GM12878 (cell line): Measurements from ENCODE around the gene SREK1. TPM values are rescaled to one million over a fixed set of nuclear protein-coding genes. Genes with fewer than 3 reads are reported as not detected.

Source experiments
- ATAC-seq: fragments of 200-7000 bp; cut with Tn5 transposase; 3 replicates; pipeline ENCODE4 v1.9.1; 2020; ENCODE audit warnings: mild to moderate bottlenecking, moderate library complexity
- BruUV-seq: library from RNA; stranded (reverse); fragments of 400-500 nt; replicated peaks from 2 replicates; lab custom pipeline; 2021; lab: Mats Ljungman, UMichigan
- CTCF ChIA-PET: fragments of 300-600 bp; sonication (Branson Sonifier 250); formaldehyde crosslinking; extraction: SDS; loops from one replicate; lab custom pipeline; 2021; ENCODE audit warnings: inconsistent platforms; lab: Yijun Ruan, JAX
- POLR2A ChIA-PET: fragments of 350-600 bp; formaldehyde crosslinking; extraction: SDS; loops from one replicate; lab custom pipeline; 2021; ENCODE audit warnings: inconsistent platforms; lab: Charles Lee
- RAD21 ChIA-PET: fragments of 300-600 bp; sonication (Branson Sonifier 250); formaldehyde crosslinking; loops from one replicate; lab custom pipeline; 2023; ENCODE audit warnings: antibody characterized with exemption; ENCODE audit not compliant: unreplicated experiment; lab: Charles Lee
- SMC1A ChIA-PET: fragments of 300-600 bp; sonication (Branson Sonifier 250); formaldehyde crosslinking; loops from one replicate; lab custom pipeline; 2023; ENCODE audit not compliant: unreplicated experiment, uncharacterized antibody; lab: Charles Lee
- DNase-seq: peaks from one replicate; pipeline ENCODE4 v3.0.0-alpha.2; 2011; ENCODE audit warnings: low read depth, low spot score
- FAIRE-seq: peaks from 3 replicates; lab custom pipeline; 2011; peaks lifted over from hg19 to GRCh38; lab: Jason Lieb, UNC
- H2AFZ ChIP-seq: 2 replicates; pipeline ENCODE4 v1.6.0; 2011; ENCODE audit warnings: low read depth, low read length, control low read depth; ENCODE audit not compliant: control insufficient read depth
- H3K27ac ChIP-seq: 2 replicates; pipeline ENCODE4 v1.5.1; 2011; ENCODE audit warnings: control low read depth; ENCODE audit not compliant: control insufficient read depth, insufficient read depth
- H3K27me3 ChIP-seq, 2 experiments: replicated peaks in 1 of 2; 2 replicates each; pipeline versions ENCODE4 v1.6.0 to v1.6.1; 2011; ENCODE audit warnings: low read length in 1 of 2; ENCODE audit not compliant: control insufficient read depth in 2 of 2, insufficient read depth in 2 of 2
- H3K36me3 ChIP-seq, 2 experiments: 2 replicates each; pipeline ENCODE4 v1.5.1; 2011; ENCODE audit warnings: low read length in 1 of 2; ENCODE audit not compliant: control insufficient read depth in 2 of 2, insufficient read depth in 2 of 2
- H3K4me1 ChIP-seq: 2 replicates; pipeline ENCODE4 v1.6.1; 2011; ENCODE audit warnings: mild to moderate bottlenecking, low read length, moderate library complexity, mixed read lengths; ENCODE audit not compliant: control insufficient read depth, insufficient read depth
- H3K4me2 ChIP-seq: 2 replicates; pipeline ENCODE4 v1.6.0; 2011; ENCODE audit warnings: control low read depth; ENCODE audit not compliant: control insufficient read depth, insufficient read depth
- H3K4me3 ChIP-seq: fragments of 200-600 bp; sonication (generic); 2 replicates; pipeline ENCODE4 v1.5.1; 2016
- H3K79me2 ChIP-seq: 2 replicates; pipeline ENCODE4 v1.6.0; 2011; ENCODE audit warnings: low read length; ENCODE audit not compliant: control insufficient read depth, insufficient read depth
- H3K9ac ChIP-seq: 2 replicates; pipeline ENCODE4 v1.8.0; 2011; ENCODE audit warnings: low read length, control low read depth, mixed read lengths; ENCODE audit not compliant: control insufficient read depth, insufficient read depth
- H3K9me3 ChIP-seq: replicated peaks from 3 replicates; pipeline ENCODE4 v1.5.1; 2011; ENCODE audit warnings: mild to moderate bottlenecking, low read length; ENCODE audit not compliant: control insufficient read depth, insufficient read depth
- H4K20me1 ChIP-seq: 2 replicates; pipeline ENCODE4 v1.6.0; 2011; ENCODE audit not compliant: control insufficient read depth, insufficient read depth
- CHD1 ChIP-seq: IDR thresholded peaks from 2 replicates; pipeline ENCODE4 v1.6.1; 2012; ENCODE audit warnings: low read depth, low read length, improper control_type of control experiment
- CTCF ChIP-seq, 3 experiments: IDR thresholded peaks in 2 of 3; conservative IDR thresholded peaks in 1 of 3; 2 replicates each; pipeline ENCODE4 v1.5.1; 2011; ENCODE audit warnings: low read depth in 3 of 3, low read length in 3 of 3, mild to moderate bottlenecking in 3 of 3, control low read depth in 2 of 3, moderate library complexity in 2 of 3, inconsistent platforms in 1 of 3, mixed read lengths in 1 of 3; ENCODE audit not compliant: control insufficient read depth in 2 of 3, insufficient read depth in 1 of 3; ENCODE audit errors: extremely low read depth in 1 of 3
- MAX ChIP-seq: IDR thresholded peaks from 2 replicates; pipeline ENCODE4 v1.6.1; 2012; ENCODE audit warnings: low read depth, low read length, improper control_type of control experiment
- MYC ChIP-seq: IDR thresholded peaks from 2 replicates; pipeline ENCODE4 v1.6.1; 2011; ENCODE audit warnings: mild to moderate bottlenecking, low read length, moderate library complexity, inconsistent platforms; ENCODE audit not compliant: insufficient read depth, insufficient replicate concordance, insufficient read length, severe bottlenecking
- NR2F1 ChIP-seq: fragments of 450-650 bp; conservative IDR thresholded peaks from 2 replicates; pipeline ENCODE4 v1.6.1; 2017; ENCODE audit warnings: mild to moderate bottlenecking
- NRF1 ChIP-seq: conservative IDR thresholded peaks from 2 replicates; pipeline ENCODE4 v1.6.1; 2011; ENCODE audit warnings: mild to moderate bottlenecking, low read depth, low read length, improper control_type of control experiment
- RAD21 ChIP-seq: IDR thresholded peaks from 2 replicates; pipeline ENCODE4 v1.6.1; 2011; ENCODE audit warnings: mild to moderate bottlenecking, low read depth, low read length, moderate library complexity; ENCODE audit not compliant: insufficient read depth
- YY1 ChIP-seq: IDR thresholded peaks from 2 replicates; pipeline ENCODE4 v1.6.1; 2011; ENCODE audit warnings: low read depth, mild to moderate bottlenecking, low read length
- WGBS: methylation state at CpG from one replicate; pipeline ENCODE4 v1.1.6; 2016; ENCODE audit warnings: low lambda C conversion rate; ENCODE audit not compliant: insufficient replicate concordance, insufficient coverage; ENCODE audit errors: missing lambda C conversion rate; 5-methylcytosine and 5-hydroxymethylcytosine counted together
- in situ Hi-C: fragments of 300-500 bp; cut with MboI; formaldehyde crosslinking; loops from 9 replicates; pipeline ENCODE4 v1.14.3; 2018; ENCODE audit warnings: mixed read lengths
- intact Hi-C: fragments of 100-400 bp; cut with micrococcal nuclease; formaldehyde crosslinking; loops from one replicate; pipeline ENCODE4 v1.14.2; 2022; ENCODE audit not compliant: unreplicated experiment
- polyA plus RNA-seq, 11 experiments: library from polyadenylated mRNA; depleted of rRNA in 4 of 11; unstranded in 6 of 11; stranded (reverse) in 5 of 11; fragments of >200 nt; fragmentation: Nextera tagmentation in 4 of 11; fragmentation: Illumina TruSeq in 1 of 11; extraction: Ambion mirVana in 4 of 11; extraction: Trizol in 1 of 11; gene quantifications; 1 replicate in 1 of 11; 2 replicates in 10 of 11; pipeline versions ENCODE4 v1.2.1 to v1.2.3, GENCODE V29; 2011 to 2016; ENCODE audit warnings: inconsistent platforms in 2 of 11, missing spikeins in 2 of 11, low read depth in 1 of 11
- total RNA-seq, 4 experiments: library from RNA; depleted of rRNA in 3 of 4; stranded (reverse); fragments of >200 nt in 3 of 4; fragmentation: Illumina TruSeq in 1 of 4; extraction: Trizol in 1 of 4; gene quantifications; 2 replicates each; pipeline versions ENCODE4 v1.2.1 to v1.2.3, GENCODE V29; 2013 to 2021

The SREK1 gene
- total and polyA plus RNA-seq, 10 of the 15 experiments (the other 5 are each of a cell fraction or from before 2014, with no cell fraction given) = 30.7 to 100 (median 61.5) TPM

GRCh38 chr5:66209350-66209749 is 65.2 kb downstream of the SREK1 start:
- Histone ChIP-seq H3K27ac (no peak overlapping the region), H3K4me2 (no peak overlapping the region), H4K20me1 (no peaks in the 10 kb centered on the region), H3K9me3 (no peaks in the 10 kb centered on the region), H3K27me3 (no peaks in the 10 kb centered on the region; a peak in 1 of 4 replicates), H3K4me3 (no peak overlapping the region), H2AFZ (no peak overlapping the region), H3K9ac (no peak overlapping the region), H3K36me3 (no peaks in the 10 kb centered on the region), H3K79me2 (no peaks in the 10 kb centered on the region), H3K4me1 (no peaks in the 10 kb centered on the region)
- CTCF ChIA-PET = interaction anchor here (1.0 kb wide), 2 partner anchors 38 to 448 kb away, joined by 3 to 5 read pairs; no protein-coding TSS in a partner anchor
- POLR2A ChIA-PET = no interaction called here
- 74% methylated on average over 4 of the region's 4 CpGs for WGBS
- BruUV-seq = no TSS peak
- ATAC-seq (no peak), DNase-seq (no peak), FAIRE-seq (no peak)
- TF ChIP-seq CTCF (IDR thresholded peaks at IDR 0.05 in 2 of 3, conservative IDR thresholded peaks at IDR 0.05 in 1 of 3; ENCODE audit: control insufficient read depth in 2 of 3, extremely low read depth in 1 of 3, insufficient read depth in 1 of 3, low read depth in 3 of 3, low read length in 3 of 3) = peak in 1 of 3 experiments; percentile 15; a peak in 1 of 6 replicates
- TF ChIP-seq RAD21 = 0 out of 2 replicates have a peak, but pooled peaks have one; percentile 36
- no peak for TF ChIP-seq MAX
- no peak for TF ChIP-seq NRF1
- TF ChIP-seq NR2F1 = no peak
- no peak for TF ChIP-seq CHD1
- no peak for TF ChIP-seq YY1
- no peak for TF ChIP-seq MYC
- in situ Hi-C loops = no loop called here
- SMC1A ChIA-PET = no interaction called here
- intact Hi-C loops = no loop called here
- RAD21 ChIA-PET = no interaction called here
